Stomach (tissue), 4 donors: ENCODE results near the gene GNGT2.

Source experiments
- EP300 ChIP-seq: sonication (generic); formaldehyde crosslinking; IDR thresholded peaks from one replicate; pipeline ENCODE4 v1.6.1; 2017; ENCODE audit warnings: antibody characterized with exemption
- POLR2A ChIP-seq, 4 donors: fragments of 450-650 bp; IDR thresholded peaks; one replicate each; pipeline ENCODE4 v1.6.1; 2016; ENCODE audit warnings: antibody characterized with exemption in 4 of 4, control low read depth in 2 of 4, mild to moderate bottlenecking in 1 of 4, moderate library complexity in 1 of 4
- TF ChIP-seq, protein P1 (sequence below), 7 experiments: fragments of 450-650 bp in 4 of 7; fragments of 200-600 bp in 3 of 7; sonication (generic) in 3 of 7; IDR thresholded peaks; one replicate each; pipeline ENCODE4 v1.5.1; 2016 to 2019; ENCODE audit warnings: antibody characterized with exemption in 7 of 7, control low read depth in 2 of 7, mild to moderate bottlenecking in 1 of 7

DNA sequence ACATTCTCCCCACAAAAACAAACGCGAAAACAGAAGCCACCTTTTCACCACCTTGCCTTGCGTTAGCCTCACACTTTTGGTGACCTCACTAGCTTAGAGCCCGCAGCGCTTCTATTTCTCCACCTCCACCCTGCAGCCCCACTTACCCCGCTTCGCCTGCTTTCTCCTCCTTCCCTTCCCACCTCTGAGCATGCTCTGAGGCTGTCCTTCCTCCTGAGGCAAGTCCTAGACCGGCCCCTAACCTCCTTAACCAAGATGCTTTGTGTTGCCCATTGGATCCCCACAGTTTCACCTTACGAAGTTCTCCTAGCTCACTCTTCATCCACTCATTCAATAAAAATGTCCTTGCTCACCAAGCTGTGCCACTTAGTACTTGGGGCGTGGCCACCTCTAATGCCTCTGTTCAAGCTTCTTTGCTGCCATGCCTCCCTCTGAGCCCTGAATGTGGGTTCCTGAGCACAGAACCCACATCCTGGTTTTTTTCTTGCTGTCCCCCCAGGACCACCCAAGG is 1.3 kb downstream of the GNGT2 start:
- TF ChIP-seq POLR2A (IDR thresholded peaks at IDR 0.05) (no peak), EP300 (no peak)
- TF ChIP-seq, protein P1, sequence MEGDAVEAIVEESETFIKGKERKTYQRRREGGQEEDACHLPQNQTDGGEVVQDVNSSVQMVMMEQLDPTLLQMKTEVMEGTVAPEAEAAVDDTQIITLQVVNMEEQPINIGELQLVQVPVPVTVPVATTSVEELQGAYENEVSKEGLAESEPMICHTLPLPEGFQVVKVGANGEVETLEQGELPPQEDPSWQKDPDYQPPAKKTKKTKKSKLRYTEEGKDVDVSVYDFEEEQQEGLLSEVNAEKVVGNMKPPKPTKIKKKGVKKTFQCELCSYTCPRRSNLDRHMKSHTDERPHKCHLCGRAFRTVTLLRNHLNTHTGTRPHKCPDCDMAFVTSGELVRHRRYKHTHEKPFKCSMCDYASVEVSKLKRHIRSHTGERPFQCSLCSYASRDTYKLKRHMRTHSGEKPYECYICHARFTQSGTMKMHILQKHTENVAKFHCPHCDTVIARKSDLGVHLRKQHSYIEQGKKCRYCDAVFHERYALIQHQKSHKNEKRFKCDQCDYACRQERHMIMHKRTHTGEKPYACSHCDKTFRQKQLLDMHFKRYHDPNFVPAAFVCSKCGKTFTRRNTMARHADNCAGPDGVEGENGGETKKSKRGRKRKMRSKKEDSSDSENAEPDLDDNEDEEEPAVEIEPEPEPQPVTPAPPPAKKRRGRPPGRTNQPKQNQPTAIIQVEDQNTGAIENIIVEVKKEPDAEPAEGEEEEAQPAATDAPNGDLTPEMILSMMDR (IDR thresholded peaks at IDR 0.05): no peak
